Measurements from ENCODE around the gene PLA2G3.
"Not testable (repeated sequence)": the region's sequence is repeated elsewhere in the genome, so short reads cannot be mapped to it uniquely, and the experiment has no call there.

The PLA2G3 gene
- 0 reads per million in 2 donors for total RNA-seq

GRCh38 chr22:31139866-31140716 lies at the start of gene PLA2G3:
TSS of gene PLA2G3 (minus strand) at chr22:31140508. CDS start at chr22:31140354, 154 bp downstream.
- no peak for DNase-seq

GRCh38 chr22:31187627-31188026 lies 47.3 kb upstream of the PLA2G3 start:
- DNase-seq: no peak

- no peak for DNase-seq
Measured at GRCh38 chr22:31185056-31185455, 44.7 kb upstream of the PLA2G3 start.

- no peak for DNase-seq
Measured at GRCh38 chr22:31184015-31184414, 43.7 kb upstream of the PLA2G3 start.

GRCh38 chr22:31179345-31179744 lies 39.0 kb upstream of the PLA2G3 start:
- DNase-seq: no peak

- no peak for DNase-seq
Measured at GRCh38 chr22:31178859-31179258, 38.6 kb upstream of the PLA2G3 start.

- DNase-seq: no peak
Measured at GRCh38 chr22:31177420-31178162, 37.3 kb upstream of the PLA2G3 start.

- DNase-seq: no peak
Measured at GRCh38 chr22:31176923-31177322, 36.6 kb upstream of the PLA2G3 start.

GRCh38 chr22:31173386-31174145 lies 33.3 kb upstream of the PLA2G3 start:
- no peak for DNase-seq

- not testable (repeated sequence) for DNase-seq
Measured at GRCh38 chr22:31171734-31172133, 31.4 kb upstream of the PLA2G3 start.

GRCh38 chr22:31170971-31171370 lies 30.7 kb upstream of the PLA2G3 start:
- DNase-seq: no peak

GRCh38 chr22:31162015-31162765 lies 21.9 kb upstream of the PLA2G3 start:
- no peak for DNase-seq

- DNase-seq: no peak
Measured at GRCh38 chr22:31161386-31161785, 21.1 kb upstream of the PLA2G3 start.

GRCh38 chr22:31160328-31160978 lies 20.1 kb upstream of the PLA2G3 start:
- no peak for DNase-seq

- no peak for DNase-seq
Measured at GRCh38 chr22:31155422-31155821, 15.1 kb upstream of the PLA2G3 start.

GRCh38 chr22:31154975-31155374 lies 14.7 kb upstream of the PLA2G3 start:
- DNase-seq: no peak

- DNase-seq: no peak
Measured at GRCh38 chr22:31153357-31153756, 13.0 kb upstream of the PLA2G3 start.

GRCh38 chr22:31151872-31152271 lies 11.6 kb upstream of the PLA2G3 start:
- no peak for DNase-seq

- DNase-seq: no peak
Measured at GRCh38 chr22:31150615-31151014, 10.3 kb upstream of the PLA2G3 start.

GRCh38 chr22:31148953-31149627 lies 8.8 kb upstream of the PLA2G3 start:
- DNase-seq: no peak

GRCh38 chr22:31148488-31148887 lies 8.2 kb upstream of the PLA2G3 start:
- no peak for DNase-seq
